Activated CD4-positive, alpha-beta T cell treated with anti-CD3 and anti-CD28 coated beads, Interleukin-10, Interleukin-2, amounts not matched to agents 100 ng/mL and 50 ng/mL, durations not matched to agents 16 hours and 8 hours (primary cell): Measurements from ENCODE around the gene RACGAP1.
"Not testable (repeated sequence)": the region's sequence is repeated elsewhere in the genome, so short reads cannot be mapped to it uniquely, and the experiment has no call there.

Experiments used
- DNase-seq: peaks from one replicate; pipeline ENCODE4 v3.0.0-alpha.2; 2020

RACGAP1 gene

GRCh38 chr12:50024805-50025186, 498 bp downstream of the RACGAP1 start:
- DNase-seq: peak; percentile 20

GRCh38 chr12:50024227-50024626, 1.1 kb downstream of the RACGAP1 start:
- DNase-seq: no peak

GRCh38 chr12:50022903-50023302, 2.4 kb downstream of the RACGAP1 start:
- DNase-seq: no peak

- DNase-seq: no peak
These were observed 4.3 kb downstream of the RACGAP1 start for GRCh38 chr12:50021031-50021430.

- DNase-seq: no peak
These were observed 5.8 kb downstream of the RACGAP1 start for GRCh38 chr12:50019524-50019923.

- no peak for DNase-seq
These were observed 6.3 kb downstream of the RACGAP1 start for GRCh38 chr12:50018968-50019367.

- DNase-seq: no peak
These were observed 7.1 kb downstream of the RACGAP1 start for GRCh38 chr12:50018154-50018553.

- no peak for DNase-seq
These were observed 7.7 kb downstream of the RACGAP1 start for GRCh38 chr12:50017641-50018040.

GRCh38 chr12:50016501-50017475, 8.5 kb downstream of the RACGAP1 start:
- no peak for DNase-seq

- no peak for DNase-seq
These were observed 11.0 kb downstream of the RACGAP1 start for GRCh38 chr12:50014342-50014741.

- DNase-seq: peak; percentile 23
These were observed 11.7 kb downstream of the RACGAP1 start for GRCh38 chr12:50013361-50014147.

- DNase-seq: no peak
These were observed 18.4 kb downstream of the RACGAP1 start for GRCh38 chr12:50006754-50007442.

GRCh38 chr12:50006280-50006679, 19.0 kb downstream of the RACGAP1 start:
- DNase-seq: no peak

- no peak for DNase-seq
These were observed 20.1 kb downstream of the RACGAP1 start for GRCh38 chr12:50005175-50005574.

- no peak for DNase-seq
These were observed 20.6 kb downstream of the RACGAP1 start for GRCh38 chr12:50004696-50005095.

GRCh38 chr12:50003595-50003994, 21.7 kb downstream of the RACGAP1 start:
- DNase-seq: no peak

- DNase-seq: no peak
These were observed 26.8 kb downstream of the RACGAP1 start for GRCh38 chr12:49998453-49998852.

GRCh38 chr12:49990273-49990672, 35.0 kb downstream of the RACGAP1 start:
- no peak for DNase-seq

GRCh38 chr12:49989400-49989799, 35.9 kb downstream of the RACGAP1 start:
- not testable (repeated sequence) for DNase-seq

GRCh38 chr12:49987625-49988303, 37.5 kb downstream of the RACGAP1 start:
- DNase-seq: no peak

- DNase-seq: not testable (repeated sequence)
These were observed 38.8 kb downstream of the RACGAP1 start for GRCh38 chr12:49986476-49986875.

- DNase-seq: no peak
These were observed 39.3 kb downstream of the RACGAP1 start for GRCh38 chr12:49985981-49986380.
